Measurements from ENCODE around the gene PTPN6.

The PTPN6 gene

GRCh38 chr12:6975297-6976032 lies 24.3 kb downstream of the PTPN6 start:
- DNase-seq: no peak

- no peak for DNase-seq
Measured at GRCh38 chr12:6977653-6978052, 26.5 kb downstream of the PTPN6 start.

- DNase-seq: no peak
Measured at GRCh38 chr12:6978188-6978587, 27.0 kb downstream of the PTPN6 start.

- no peak for DNase-seq
Measured at GRCh38 chr12:6978611-6979011, 27.5 kb downstream of the PTPN6 start.

GRCh38 chr12:6979021-6979420 lies 27.9 kb downstream of the PTPN6 start:
- no peak for DNase-seq

- DNase-seq: no peak
Measured at GRCh38 chr12:6979453-6979852, 28.3 kb downstream of the PTPN6 start.

GRCh38 chr12:6980075-6980474 lies 28.9 kb downstream of the PTPN6 start:
- DNase-seq: no peak

- no peak for DNase-seq
Measured at GRCh38 chr12:6980740-6981139, 29.6 kb downstream of the PTPN6 start.

GRCh38 chr12:6981152-6982052 lies 30.2 kb downstream of the PTPN6 start:
- DNase-seq: no peak

GRCh38 chr12:6982532-6982931 lies 31.4 kb downstream of the PTPN6 start:
- no peak for DNase-seq

- DNase-seq: no peak
Measured at GRCh38 chr12:6987956-6988553, 36.9 kb downstream of the PTPN6 start.

GRCh38 chr12:6996040-6996441 lies 44.9 kb downstream of the PTPN6 start:
- no peak for DNase-seq

GRCh38 chr12:6998715-6999451 lies 47.7 kb downstream of the PTPN6 start:
- DNase-seq: no peak

GRCh38 chr12:7001921-7002591 lies 50.9 kb downstream of the PTPN6 start:
- DNase-seq: no peak

GRCh38 chr12:7004287-7004803 lies 53.2 kb downstream of the PTPN6 start:
- DNase-seq: no peak

GRCh38 chr12:7004840-7005239 lies 53.7 kb downstream of the PTPN6 start:
- DNase-seq: no peak

GRCh38 chr12:7005311-7005710 lies 54.2 kb downstream of the PTPN6 start:
- DNase-seq: no peak

GRCh38 chr12:7006639-7007038 lies 55.5 kb downstream of the PTPN6 start:
- DNase-seq: no peak

GRCh38 chr12:7008864-7009263 lies 57.7 kb downstream of the PTPN6 start:
- DNase-seq: no peak

- DNase-seq: no peak
Measured at GRCh38 chr12:7009512-7009911, 58.4 kb downstream of the PTPN6 start.
